GM21423 (cell line): ENCODE data around the gene DDIT4L.
"Not testable (repeated sequence)": the region's sequence is repeated elsewhere in the genome, so short reads cannot be mapped to it uniquely, and the experiment has no call there.

Experiments
- ATAC-seq: cut with Tn5 transposase; IDR thresholded peaks from one replicate; pipeline ENCODE4 v1.9.1; 2021; ENCODE audit warnings: mild to moderate bottlenecking, moderate library complexity; ENCODE audit not compliant: unreplicated experiment

Gene DDIT4L, protein sequence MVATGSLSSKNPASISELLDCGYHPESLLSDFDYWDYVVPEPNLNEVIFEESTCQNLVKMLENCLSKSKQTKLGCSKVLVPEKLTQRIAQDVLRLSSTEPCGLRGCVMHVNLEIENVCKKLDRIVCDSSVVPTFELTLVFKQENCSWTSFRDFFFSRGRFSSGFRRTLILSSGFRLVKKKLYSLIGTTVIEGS

DNA sequence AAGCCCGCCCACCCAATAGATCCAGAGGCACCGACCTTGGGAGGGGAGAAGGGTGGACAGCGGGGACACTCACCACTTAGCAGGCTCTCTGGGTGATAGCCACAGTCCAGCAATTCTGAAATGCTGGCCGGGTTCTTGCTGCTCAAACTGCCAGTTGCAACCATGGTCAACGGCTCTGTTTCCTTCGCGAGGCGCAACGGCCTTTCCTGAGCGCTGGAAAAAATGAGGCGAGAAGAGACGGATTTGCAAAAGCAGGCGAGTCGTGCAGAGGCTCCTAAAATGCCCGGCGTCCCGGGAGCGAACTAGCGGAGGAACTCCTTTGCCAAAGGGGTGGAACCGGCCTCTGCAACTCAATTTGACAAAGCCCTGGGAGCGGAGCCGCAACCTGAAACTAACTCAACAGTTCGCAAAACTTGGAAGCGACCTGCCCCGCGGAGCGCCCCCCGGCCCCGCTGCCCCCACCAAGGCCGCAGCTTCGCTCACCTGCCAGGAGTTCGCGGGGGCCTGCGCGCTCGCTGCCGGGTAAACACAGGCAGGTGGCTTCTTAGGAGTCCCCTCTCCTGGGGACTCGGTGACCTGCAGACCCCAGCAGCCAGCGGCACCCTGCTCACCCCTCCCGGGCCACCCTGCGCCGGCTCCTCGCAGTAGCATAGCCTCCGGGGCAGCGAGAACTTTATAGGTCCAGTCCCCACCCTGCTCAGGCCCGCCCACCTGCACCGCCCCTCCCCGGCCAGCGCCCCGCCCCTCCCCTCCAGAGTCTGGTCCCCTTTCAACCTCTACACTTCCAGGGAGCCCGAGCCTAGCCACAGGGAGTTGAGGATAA lies at the start of gene DDIT4L:
Gene DDIT4L, minus strand, starts transcription at position 649 of the 823 bp plus-strand sequence. Its CDS starts 485 bp downstream, at position 164.
- no peak for ATAC-seq

DNA sequence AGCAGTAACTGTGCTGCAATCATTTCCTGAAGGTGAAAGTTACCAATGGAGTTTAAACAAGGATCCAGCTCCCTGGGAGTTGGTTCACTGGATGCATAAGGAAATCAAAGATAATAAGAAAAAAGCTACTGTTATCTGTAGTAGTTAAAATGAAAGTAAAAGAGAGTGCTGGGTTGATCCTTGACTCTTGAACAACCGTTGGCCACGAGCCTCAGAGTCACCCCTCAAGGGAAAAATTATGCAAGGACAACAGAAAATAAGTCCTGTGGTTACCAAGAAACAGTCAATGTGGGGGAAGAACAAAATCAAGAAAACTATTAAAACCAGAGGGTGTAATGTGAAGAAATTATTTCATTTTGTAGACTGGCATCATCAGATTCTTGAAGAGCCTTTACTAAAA lies 49.7 kb upstream of the DDIT4L start:
- ATAC-seq: no peak

DNA sequence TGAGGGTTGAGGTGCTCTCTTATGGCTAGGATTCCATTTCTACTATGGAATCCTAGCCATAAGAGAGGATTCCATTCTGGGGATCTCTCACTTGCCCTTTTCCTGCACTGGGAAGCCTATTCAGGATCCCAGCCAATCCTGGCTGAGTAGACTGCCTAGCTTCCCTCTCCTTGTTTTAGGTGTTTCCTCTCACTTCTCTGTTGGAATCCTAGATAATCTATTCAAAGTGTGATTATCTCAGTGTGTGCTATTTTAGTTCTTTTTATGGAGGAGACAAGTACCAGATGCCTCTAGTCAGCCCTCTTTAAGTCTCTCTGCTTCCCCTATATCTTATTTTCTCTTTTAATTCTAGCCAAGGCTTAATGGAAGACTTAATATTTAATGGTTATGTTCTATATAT lies 34.5 kb upstream of the DDIT4L start:
- no peak for ATAC-seq

DNA sequence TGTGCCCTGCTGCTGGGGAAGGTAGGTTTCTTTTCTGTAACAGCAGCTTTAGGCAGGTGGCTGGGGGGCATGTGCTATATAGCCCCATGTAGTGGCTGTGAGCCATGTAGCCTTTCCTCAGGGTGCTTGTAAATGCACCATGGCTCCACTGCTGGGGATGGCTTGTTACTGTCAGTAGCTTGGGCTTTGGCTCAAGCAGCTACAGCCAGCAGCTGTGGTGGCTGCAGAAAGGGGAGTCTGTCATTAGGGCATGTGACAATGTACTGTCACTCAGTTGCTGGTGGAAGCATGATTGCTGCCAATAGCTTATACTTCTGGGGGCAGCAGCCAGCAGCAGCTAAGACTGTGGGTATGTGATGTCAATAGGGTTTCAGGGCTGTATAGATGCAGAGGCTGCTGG lies 33.9 kb upstream of the DDIT4L start:
- ATAC-seq: no peak

DNA sequence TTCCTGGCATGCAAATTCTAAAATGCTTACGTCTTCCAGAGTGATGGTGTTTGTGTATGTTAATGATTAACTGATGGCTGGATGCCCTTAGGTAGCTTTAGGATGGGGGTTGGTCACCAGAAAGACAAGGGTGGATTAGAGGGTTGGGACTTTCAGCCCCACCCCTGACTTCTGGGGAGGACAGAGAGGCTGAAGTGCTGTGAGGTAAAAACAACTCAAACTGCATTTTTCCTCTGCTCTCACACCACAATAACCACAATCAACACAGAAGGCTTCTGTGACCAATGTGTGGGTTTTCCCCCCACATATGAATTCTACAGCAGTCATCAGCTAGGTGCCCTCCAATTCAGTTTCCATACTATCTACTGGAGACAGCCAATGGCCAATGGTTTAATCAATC lies 18.7 kb upstream of the DDIT4L start:
- peak; percentile 71 for ATAC-seq

DNA sequence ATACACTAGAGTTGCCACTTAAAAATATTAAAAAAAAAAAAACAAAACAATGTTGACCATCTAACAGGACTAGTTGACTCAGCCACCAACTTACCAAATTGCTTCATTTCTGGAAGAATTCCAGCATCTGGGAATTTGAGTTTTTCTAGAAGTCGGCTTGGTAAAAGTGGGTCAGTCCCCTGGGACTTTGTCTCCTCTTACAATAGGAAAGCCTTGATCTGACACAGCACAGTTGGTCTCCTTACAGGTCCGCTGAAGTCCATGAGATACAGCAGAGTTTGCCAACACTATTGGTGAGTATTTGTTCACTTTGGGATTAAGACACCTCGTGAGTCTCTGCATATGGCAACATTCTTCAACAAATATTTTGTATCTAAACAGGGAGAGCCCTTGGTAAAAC lies 18.2 kb upstream of the DDIT4L start:
- no peak for ATAC-seq

DNA sequence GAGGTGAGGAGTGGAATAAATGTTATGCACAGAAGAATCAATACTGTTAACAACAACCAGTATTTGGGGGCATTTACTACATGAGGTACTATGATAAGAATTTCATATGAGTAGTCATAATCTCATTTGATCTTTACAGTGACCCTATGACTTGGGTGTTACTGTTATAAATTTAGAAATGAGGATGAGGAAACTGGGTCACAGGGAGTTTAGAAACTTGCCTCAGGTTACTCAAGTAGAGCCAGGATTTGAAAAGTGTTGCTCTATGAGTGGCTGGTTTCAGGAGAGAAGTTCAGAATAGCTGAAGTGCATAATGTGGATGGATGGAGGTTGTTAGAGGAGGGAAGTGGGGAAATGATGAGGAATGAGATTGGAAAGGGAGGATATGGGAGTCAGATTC lies 16.6 kb upstream of the DDIT4L start:
- ATAC-seq: no peak

DNA sequence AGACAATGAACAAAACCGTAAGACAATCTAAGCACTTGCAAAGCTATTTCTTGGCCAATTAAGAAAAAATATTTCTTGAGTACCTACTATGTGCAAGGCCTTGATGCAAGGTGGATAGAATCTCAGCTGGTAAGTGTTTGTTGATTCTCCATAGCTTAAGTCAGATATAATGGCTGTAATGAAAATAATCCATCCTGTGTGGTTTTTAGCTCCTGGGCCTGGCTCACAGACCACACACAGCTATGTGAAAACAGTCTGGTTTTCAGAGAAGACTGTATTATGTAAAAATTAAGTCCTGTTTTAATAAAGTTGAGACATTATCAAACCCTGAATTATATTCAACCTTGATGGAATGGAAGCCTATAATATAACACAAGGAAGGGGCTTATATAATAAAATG lies 7.8 kb upstream of the DDIT4L start:
- ATAC-seq: no peak

DNA sequence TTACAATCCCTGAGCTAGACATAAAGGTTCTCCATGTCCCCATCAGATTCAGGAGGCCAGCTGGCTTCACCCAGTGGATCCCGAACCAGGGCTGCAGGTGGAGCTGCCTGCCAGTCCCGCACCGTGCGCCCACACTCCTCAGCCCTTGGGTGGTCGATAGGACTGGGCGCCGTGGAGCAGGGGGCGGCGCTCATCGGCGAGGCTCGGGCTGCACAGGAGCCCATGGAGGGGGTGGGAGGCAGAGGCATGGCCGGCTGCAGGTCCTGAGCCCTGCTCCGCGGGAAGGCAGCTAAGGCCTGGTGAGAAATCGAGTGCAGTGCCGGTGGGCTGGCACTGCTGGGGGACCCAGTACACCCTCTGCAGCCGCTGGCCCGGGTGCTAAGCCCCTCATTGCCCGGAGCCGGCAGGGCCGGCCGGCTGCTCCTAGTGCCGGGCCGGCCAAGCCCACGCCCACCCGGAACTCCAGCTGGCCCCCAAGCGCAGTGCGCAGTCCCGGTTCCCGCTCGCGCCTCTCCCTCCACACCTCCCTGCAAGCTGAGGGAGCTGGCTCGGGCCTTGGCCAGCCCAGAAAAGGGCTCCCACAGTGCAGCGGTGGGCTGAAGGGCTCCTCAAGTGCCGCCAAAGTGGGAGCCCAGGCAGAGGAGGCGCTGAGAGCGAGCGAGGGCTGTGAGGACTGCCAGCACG lies 6.3 kb upstream of the DDIT4L start:
- ATAC-seq: not testable (repeated sequence)

DNA sequence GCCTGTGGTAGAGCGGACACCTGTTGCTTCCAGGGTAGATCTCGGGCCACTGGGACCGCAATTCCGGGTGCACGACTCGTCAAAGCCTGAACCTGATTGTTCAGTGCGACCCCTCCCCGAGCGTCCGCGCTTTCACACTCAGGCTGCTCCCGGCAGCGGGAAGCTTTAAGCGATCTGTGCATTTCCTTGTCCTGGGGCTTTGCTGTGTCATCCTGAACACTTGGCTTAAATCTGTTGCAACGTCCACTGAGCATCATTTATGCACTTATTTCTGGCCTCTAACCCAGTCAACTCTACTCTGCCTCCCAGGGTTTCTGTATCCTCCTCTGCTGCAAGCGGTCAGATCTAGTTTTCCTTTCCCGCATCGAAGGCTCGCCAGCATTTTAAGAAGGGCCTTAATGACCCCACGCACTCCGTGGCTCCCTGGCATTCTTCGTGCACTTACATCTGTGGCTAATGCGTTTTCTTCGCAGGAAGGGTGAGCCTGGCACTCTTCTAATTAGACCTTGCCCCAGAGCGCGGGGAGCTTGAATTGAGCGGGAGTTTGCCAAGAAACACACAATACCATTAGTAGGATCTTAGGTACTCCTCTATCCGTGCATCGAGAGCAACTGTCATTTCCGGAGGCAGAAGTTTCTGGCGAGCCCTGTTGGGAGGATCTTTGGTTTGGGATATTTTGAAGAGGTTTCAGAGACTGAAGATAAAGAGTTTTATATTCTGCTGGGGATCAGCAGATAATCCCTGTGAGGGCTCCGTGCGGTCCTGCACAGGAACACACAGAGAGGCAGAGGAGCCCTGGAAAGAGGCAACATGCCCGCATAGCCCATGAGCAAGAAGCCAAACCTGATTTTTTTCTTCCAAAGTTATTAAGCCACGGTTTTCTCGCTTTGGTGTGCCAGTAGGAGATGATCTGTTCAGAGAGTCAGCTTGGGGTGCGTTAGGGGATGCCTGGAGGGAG lies 654 bp upstream of the DDIT4L start:
- no peak for ATAC-seq

DNA sequence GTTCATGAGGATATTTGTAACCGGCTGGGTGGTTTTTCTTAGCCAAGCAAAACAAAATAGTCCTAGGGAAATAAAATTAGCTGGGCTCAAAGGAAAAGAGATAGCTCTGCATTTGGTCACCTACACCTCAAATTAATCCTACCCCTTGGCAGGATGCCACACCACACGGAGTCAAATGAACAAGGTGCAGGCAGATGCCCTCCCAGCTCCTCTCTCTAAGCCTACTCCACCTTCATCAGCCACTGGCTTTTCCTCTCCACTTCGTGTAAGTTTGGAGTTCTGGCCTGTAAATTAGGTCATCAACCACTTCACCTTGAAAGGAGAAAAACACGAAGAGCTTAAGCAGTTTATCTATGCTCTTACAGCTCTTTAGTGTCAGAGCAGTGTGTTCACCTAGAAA lies 1.4 kb downstream of the DDIT4L start:
- no peak for ATAC-seq

DNA sequence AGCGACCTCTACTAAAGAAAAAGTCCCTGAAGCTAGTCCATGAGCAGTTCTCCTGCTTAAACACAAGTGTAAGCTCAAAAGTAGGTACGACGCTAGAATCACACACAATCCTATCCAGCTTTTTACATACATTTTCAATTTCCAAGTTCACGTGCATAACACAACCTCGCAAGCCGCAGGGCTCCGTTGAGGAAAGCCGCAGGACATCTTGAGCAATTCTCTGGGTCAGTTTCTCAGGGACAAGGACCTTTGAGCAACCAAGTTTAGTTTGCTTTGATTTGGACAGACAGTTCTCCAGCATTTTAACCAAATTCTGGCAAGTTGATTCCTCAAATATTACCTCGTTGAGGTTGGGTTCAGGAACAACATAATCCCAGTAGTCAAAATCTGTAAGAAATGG lies 2.5 kb downstream of the DDIT4L start:
- ATAC-seq: no peak

DNA sequence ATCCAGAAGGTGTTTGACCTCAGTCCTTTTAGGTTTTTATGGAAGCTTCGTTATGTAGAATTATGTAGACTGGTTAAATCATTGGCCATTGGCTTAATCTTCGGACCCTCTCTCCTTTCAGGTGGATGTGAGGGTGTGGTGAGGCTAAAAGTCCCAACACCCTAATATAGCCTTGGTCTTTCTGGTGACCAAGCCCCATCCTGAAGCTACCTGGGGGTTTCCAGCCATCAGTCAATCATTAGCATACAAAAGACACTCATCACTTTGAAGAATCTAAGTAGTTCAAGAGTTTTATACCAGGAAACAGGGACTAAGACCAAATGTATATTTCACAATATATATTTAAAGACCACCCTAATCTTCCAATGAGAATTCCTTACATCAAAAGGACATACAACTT lies 5.5 kb downstream of the DDIT4L start:
- ATAC-seq: no peak

DNA sequence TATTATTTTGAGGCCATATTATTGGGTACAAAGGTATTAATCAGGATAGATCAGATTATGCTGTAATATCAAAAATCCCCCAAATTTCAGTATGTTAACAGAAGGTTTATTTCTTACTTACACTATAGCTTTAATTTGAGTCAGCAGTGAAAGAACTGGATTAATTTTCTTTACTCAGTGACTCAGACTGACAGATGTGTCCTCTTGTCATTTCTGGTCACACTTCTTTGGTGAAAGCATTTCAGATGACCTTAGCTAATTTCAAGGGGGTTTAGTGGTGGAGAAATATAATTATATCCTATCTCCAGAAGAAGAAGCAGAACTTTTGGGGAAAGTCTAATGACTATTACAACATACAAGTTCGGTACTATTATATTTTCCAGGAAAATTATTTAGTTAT lies 12.4 kb downstream of the DDIT4L start:
- no peak for ATAC-seq

DNA sequence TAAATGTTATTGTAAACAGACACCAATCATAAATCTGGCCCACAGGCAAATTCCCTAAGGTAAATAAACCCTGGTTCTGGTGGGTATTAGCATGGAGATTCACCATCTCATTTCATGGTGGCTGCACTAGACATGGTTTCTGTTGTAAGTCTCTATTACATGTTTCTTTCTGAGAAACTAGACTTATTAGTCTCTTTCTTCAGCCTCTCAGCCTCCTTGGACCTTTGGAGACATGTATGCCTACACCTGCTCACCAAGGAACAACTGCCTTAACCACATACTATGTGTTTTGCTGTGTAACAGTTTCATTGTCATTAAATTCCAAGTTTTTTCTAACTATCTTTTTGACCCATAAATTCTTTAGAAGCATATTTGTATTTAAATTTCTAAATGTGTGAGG lies 13.1 kb downstream of the DDIT4L start:
- no peak for ATAC-seq

DNA sequence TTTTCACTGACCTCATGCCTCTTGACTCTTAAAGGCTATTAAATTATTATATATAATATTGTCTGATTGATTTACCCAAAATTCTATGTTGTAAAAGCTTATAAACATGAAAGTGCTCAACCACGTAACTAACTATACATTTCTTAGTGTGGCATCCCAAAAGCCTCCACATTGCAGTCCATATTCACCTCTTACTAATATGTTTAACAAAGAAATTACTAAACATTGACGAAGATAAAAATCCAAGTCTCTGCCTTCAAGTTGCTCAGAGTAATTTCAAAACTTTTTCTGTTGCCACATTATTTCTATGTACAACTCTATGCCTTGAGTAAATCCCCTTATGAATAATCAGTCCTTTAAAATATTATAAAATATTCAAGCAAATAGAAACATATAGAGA lies 14.4 kb downstream of the DDIT4L start:
- ATAC-seq: no peak

DNA sequence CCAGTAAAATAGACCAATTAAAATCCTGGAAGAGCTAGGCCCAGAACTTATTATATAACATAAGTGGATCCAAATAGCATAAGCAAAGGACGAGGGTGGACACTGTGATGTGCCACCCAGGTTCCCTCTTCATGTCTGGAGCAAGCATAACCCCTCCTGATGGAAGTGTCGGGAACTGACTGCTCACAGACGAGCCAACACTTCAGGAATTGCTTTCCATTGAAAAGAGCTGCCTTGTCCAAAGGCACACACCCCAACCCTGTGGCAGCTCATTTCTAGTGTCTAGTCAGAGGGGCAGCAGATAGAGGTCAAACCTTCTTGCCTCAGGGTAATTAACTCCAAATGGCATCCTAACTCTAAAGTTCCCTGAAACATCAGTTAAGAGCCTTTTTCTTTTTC lies 15.3 kb downstream of the DDIT4L start:
- no peak for ATAC-seq

DNA sequence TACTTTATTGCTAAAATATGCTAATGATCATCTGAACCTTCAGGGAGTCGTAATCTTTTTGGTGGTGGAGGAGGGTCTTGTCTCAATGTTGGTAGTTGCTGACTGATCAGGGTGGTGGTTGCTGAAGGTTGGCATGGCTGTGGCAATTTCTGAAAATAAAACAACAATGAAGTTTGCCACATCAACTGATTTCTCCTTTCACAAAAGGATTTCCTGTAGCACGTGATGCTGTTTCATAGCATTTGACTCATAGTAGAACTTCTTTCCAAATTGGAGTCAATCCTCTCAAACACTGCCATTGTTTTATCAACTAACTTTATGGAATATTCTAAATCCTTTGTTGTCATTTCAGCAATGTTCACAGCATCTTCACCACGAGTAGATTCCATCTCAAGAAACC lies 19.3 kb downstream of the DDIT4L start:
- no peak for ATAC-seq

DNA sequence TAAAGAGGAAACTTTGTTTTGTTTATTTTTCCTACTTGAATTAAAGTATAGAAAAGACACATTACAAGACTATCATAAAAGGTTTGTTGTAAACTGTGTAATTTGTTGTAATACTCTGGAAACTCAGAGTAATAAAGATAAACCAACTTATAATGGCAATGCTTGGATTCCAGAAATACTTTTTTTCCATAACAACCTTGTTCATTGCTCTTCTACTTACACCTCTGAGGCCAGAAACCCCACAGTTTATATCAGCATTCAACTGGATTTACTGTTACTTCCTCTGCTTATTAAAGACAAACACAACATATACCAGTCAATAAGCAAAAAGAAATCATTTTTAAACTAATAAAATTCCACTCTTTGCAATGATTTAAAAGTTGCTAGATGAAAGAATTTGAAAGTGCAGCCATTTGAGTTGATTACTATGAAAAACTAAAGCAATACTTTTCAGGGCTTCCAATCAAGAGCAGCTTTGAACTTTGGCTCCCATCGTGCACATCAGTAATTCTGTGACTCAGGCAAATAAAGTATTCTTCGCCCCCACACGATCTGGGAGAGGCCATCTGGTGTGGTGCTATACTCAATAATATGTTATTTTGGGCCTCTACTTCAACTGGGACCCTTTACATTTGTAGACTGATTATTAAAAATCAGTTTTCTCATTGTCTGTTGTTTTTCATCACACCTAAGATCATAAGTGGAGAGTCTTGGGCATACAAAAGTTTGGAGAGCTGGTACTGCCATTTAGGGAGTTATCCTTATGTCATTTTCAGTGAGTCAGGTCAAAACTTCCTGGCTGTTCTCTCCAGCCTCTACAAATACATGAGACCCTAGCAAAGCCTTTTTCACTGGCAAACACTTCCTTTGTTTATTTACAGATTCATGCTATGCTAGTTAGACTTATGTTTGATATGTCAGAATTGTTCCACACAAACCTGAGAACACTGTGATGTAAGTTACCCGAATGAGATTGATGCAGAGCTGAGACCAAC lies 20.5 kb downstream of the DDIT4L start:
- no peak for ATAC-seq

DNA sequence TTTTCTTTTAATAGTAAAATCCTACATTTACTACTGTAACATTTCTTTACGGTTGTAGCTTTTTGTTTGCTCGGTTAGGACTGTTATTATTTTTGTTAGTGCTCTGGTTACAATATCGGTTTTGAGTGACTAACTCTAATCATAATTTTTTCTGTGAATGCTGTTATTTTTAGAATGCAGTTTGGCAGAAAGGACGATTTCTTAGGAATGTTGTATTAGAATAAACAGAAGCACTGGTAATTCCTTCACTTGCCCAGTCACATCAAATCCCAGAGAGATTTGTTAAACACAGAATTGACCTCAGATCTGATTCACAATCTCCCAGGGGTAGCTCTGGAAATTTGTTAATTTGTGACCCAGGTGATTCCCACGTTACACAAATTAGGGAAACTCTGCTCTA lies 21.7 kb downstream of the DDIT4L start:
- ATAC-seq: no peak
